Mesenteric fat pad (tissue), 1 donor: ENCODE results near the gene OOSP1. TPM values are rescaled to one million over a fixed set of nuclear protein-coding genes. Genes with fewer than 3 reads are reported as not detected.

ENCODE experiments used
- total RNA-seq: library from RNA; stranded (reverse); fragmentation: NEBNext Ultra II Directional; extraction: Animal tissue kit (Norgen Biotek cat#: 25700); gene quantifications from one replicate; pipeline ENCODE4 v1.2.1, GENCODE V29; 2021
- donor health status: DM: yes; HTN: yes; CAD: no.

OOSP1 gene
- total RNA-seq, 1 donor from 2014 or later = not detected

Other genes with a start within 250 kb of the OOSP1 start
- gene OR10V1, start 224.6 kb upstream of the OOSP1 start, total RNA-seq = not detected
- 24.9 TPM for gene STX3, start 183.1 kb upstream of the OOSP1 start, total RNA-seq
- 39.5 TPM for gene MRPL16, start 127.7 kb upstream of the OOSP1 start, total RNA-seq
- gene CBLIF, start 92.9 kb upstream of the OOSP1 start, total RNA-seq = not detected
- gene TCN1, start 71.9 kb upstream of the OOSP1 start, total RNA-seq = not detected
- not detected for gene OOSP3, start 59.6 kb upstream of the OOSP1 start, total RNA-seq
- not detected for gene OOSP4A, start 25.6 kb downstream of the OOSP1 start, total RNA-seq
- gene OOSP4B, start 78.7 kb downstream of the OOSP1 start, total RNA-seq = not detected
- gene OOSP2, start 102.0 kb downstream of the OOSP1 start, total RNA-seq = not detected
- not detected for gene MS4A3, start 118.2 kb downstream of the OOSP1 start, total RNA-seq
- 1.1 TPM for gene MS4A2, start 150.2 kb downstream of the OOSP1 start, total RNA-seq
- gene MS4A6A, start 244.7 kb downstream of the OOSP1 start, total RNA-seq = 196 TPM